Activated naive CD4-positive, alpha-beta T cell treated with anti-CD3 and anti-CD28 coated beads, Interleukin-2, amount 50 U/mL, for 16 hours (primary cell): ENCODE measurements around the gene MRPL10.

ENCODE experiments used
- DNase-seq: peaks from one replicate; pipeline ENCODE4 v3.0.0-alpha.2; 2020

The MRPL10 gene

DNA sequence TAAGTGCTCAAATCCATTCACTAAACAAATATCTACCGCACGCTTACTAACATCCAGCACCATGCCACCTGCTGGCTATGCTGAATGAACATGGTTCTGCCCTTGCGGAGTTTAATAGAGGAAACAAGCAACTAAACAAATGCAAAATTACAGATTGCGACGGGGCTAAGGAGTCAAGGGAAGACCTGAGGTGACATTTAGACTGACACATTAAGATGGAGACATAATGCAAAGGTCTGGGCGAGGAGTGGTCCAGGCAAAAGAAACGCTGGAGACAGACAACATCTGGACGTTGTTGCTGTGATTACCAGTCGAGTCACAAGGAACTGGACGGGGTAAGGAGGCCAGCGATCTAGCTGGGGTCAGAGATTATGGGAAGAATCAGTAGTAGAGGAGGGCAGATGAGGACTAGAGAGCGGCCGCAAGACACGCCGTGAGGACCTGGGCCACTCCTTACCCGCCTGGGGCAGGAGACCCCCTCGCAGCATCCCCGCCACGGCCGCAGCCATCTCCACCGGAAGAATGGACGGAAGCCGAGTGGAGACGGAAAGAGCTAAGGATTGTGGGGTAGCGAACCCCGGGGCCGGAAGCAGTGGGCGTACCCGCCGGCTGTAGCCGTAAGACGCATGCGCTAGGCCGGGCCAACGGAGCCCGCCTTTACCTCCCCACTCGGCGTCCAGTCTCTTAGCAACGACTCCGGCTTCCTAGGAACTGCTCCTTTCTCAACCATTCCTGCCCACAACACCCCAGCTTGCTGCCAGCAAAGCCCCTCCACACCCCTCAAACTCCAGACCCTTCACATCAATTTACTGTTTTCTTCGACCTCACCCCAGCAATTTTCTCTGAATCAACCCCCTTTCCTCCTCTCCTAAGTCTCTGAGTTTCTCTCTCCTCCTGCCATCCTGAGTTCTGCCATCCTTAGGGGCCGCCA is at the start of gene MRPL10, which contains the start of gene LRRC46:
Gene MRPL10 (minus strand): TSS at position 539 of the 931 bp plus-strand sequence. CDS start 30 bp downstream, at position 509.
Gene LRRC46 (plus strand): TSS at position 668 of the 931 bp plus-strand sequence. CDS start 320 bp downstream, outside the sequence.
- peak; percentile 93 for DNase-seq

GRCh38 chr17:47879776-47880454 is 48.6 kb upstream of the MRPL10 start:
- no peak for DNase-seq

- no peak for DNase-seq
Measured at GRCh38 chr17:47879028-47879585, 47.8 kb upstream of the MRPL10 start.

DNA sequence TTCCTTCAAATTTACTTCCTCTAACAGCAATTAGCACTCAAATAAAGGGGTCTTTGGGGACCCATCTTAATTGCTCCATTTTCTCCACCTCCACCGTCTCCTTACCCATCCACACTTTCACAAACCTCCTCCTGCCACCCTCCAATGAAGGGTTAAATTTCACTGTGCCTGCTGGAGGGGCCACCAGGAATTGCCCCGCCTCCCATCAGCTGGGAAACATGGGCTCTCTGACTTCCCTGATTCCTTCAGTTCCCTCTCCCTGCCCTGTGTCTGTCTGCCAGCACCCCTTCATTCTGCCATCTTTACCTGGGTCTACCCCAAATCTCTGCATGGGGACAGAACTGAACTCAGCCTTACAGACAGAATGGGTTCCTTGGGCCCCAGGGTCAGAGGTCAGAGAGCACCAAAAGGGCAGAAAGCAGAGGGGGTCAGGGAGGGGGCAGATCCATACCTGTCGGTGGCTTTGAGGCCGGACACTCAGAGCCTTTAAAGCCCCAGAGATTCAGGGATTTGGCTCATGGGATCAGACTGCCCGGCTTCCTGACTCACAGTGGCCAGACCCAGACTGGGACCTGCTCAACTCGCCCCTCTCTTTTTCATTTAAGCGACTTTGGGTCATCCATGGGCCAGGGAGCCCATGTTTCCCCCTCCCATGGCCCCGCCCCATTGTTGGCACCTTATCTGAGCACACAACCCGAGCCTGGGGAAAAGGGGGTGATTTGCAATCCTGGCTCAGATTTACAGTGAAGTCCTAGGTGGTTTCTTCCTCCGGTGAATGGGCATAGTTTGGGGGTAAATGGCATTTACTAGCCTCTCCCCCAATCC is 47.1 kb upstream of the MRPL10 start:
- no peak for DNase-seq

- DNase-seq: no peak
Measured at GRCh38 chr17:47877368-47878034, 46.2 kb upstream of the MRPL10 start.

DNA sequence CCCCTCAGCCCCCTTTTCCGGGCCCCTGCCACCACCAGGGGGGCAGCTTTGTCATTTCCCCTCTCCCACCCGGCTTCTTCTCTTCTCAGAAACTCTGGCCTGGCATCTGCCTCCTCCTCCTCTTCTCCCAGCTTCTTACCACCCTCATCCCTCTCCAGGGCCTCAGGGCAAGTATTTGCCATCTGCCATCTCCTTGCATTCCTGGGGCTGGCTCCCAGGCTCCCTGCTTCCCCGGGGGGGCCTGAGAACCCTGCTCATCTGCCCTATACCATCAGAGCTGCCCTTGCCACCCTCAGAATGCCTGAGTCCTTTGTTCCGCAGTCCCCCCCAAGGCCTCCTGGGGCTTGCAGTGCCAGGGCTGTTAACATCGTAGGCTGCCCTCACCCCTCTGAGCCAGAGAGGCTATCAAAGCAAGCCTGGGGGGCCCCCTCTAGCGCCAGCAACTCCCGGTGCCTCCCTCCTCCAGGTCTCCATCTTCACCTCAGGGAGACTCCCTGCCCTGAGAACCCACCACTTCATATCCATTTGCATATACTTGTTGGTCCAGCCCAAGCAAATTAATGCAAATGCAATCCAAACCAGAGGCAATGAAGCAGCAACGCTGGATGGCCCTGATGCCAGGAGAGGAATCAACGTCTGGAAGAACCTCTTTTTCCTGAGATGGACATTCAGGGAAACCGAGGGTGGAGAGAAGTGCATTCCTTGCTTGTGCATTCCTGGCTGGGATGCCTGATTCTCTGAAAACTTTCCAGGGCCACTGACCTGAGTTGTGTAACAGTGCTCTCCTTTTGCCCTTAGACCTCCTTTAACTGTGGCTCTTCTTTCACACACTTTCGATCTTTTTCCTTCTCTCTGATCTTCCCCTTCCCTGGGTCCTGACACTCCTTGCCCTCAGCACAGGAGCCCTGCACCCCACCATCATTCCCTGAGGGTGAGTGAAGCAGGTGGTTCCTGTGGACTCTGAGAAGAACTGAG is 44.0 kb upstream of the MRPL10 start:
- no peak for DNase-seq

DNA sequence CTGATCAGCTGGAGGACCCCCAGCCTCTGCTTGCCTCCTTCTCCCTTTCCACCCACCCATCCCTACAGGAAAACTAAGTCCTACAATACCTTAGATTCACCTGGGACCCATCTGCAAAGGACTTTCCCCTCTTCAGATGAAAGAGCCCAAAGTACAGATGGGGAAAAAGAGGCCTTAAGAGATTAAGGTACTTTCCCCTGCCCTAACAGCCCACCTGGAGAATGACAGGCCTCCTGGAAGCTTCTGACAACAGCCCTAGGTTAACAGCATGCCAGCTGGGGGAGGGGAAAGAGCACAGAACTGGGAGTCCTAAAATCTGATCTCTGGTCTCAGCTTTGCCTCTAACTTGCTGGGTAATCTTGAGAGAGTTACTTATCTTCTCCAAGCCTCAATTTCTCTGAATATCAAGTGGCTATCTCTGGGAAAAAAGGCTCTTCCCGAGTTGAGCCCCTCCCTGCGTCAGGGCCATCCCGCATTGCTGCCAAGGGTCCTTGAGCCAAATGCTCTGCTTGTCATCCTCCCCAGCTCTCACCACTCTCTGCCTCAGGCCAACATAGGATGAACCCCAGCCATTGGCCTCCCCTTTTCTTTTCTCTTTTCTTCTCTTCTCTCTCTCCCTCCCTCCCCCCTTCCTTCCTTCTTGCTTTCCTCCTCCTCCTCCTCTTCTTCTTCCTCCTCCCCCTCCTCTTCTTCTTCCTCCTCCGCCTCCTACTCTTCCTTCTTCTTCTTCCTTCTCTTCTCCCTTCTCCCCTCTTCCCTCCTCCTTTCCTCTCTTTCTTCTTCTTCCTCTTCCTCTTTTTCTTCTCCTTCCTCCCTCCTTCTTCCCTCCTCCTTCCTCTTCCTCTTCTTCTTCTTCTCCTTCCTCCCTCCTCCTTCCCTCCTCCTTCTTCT is 42.1 kb upstream of the MRPL10 start:
- DNase-seq: no peak

DNA sequence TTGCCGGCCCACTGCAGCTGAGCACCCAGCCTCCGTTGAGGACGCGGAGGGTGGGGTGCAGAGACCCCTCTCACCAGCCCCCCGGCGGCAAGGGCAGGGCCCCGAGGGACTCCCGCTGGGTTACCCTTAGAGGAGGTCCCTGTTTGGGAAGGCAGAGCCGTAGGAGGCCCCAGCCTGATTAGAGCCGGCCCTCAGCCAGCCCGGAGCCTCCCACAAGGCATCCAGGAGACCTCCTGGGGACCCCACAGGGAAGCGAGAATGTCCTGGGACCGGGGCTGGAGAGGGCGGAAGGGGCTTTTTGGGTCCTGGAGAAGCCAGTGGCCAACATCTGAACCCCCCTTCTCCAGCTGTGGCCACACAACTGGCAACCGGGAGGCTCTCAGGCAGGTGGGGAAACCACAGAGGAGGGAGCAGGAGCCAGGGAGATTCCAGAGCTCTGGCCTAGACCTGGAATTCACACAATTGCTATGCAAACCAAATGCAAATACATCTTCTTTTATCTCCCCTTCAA is 41.4 kb upstream of the MRPL10 start:
- DNase-seq: no peak

DNA sequence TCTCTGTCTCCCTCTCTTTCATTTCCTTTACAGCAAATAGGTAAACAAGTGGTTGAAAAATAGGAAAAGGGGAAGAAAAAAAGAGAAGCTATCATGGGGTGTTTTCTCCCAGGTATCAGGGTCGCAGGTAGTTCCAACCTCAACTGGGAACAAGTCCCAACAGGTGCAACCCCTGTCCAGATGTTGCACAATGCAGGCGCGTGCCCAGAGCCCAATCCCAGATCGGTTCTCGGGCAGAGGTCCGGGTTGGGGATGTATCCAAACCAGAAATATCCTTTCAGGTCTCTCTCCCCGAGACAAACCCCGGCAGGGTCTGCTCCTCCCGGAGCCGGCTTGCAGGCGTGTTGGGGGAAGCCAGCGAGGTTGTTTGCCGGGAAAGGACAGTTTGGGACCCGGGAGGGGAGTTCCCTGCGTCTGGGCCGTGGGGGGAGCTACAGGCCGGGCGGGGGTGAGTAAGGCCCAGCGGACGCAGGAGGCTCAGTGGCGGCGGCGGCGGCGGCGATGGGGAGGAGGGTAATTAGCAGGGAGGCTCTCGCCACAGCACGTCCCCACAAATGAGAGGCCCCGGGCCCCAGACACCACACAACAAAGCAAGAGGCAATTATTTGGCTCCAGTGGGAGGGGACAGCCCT is 40.8 kb upstream of the MRPL10 start:
- no peak for DNase-seq

GRCh38 chr17:47871048-47871447 is 39.7 kb upstream of the MRPL10 start:
- DNase-seq: no peak

DNA sequence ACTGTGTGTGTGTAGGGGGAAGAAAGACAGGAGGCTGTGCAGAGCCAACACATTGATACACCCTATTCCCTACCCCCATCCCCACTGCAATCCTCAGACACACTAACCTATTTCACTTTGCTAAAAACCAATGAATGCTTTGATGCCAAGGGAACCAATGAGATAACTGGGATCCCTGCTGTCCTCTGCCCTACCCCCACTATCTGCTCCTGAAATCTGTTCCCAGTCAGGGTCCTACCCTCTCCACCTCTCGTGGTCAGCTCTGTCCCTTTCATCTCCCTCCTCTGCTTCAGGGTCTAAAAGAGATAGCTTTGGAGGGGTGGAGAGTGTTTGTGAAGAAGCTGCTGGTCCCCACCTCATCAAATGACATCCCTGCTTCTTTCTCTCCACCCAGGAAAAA is 38.7 kb upstream of the MRPL10 start:
- DNase-seq: no peak

GRCh38 chr17:47869114-47869513 is 37.8 kb upstream of the MRPL10 start:
- no peak for DNase-seq

DNA sequence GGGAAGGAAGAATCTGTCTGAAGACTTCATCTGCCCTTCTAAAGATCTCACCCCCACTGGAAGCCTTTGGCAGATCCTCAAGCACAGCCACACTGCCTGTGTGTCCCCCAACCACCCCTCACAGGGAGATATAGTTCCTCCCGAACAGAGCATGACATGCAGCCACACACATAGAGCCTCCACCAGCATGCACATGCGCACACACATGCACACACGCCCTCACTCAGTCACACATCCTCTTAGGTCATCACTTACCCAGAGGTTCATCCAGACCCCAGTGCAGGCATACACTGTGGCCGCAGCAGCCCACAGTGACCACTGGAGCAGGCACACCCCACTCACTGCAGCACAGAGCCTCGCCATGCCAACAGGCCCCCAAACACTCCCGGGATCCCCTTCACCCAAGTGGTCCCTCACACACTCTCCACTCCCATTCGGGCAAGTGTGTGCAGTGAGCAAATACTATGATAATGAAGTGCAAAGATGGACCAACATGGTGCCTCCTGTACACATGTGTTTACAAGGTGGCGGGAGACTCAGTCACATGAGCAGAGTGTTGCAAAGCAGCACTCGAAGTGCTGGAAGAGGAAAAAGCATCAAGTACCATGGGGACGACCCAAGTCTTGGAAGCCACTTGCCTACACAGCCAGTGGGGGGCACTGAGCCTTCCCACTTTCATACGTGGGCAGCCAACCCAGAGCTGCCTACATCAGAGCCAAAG is 36.6 kb upstream of the MRPL10 start:
- DNase-seq: no peak

DNA sequence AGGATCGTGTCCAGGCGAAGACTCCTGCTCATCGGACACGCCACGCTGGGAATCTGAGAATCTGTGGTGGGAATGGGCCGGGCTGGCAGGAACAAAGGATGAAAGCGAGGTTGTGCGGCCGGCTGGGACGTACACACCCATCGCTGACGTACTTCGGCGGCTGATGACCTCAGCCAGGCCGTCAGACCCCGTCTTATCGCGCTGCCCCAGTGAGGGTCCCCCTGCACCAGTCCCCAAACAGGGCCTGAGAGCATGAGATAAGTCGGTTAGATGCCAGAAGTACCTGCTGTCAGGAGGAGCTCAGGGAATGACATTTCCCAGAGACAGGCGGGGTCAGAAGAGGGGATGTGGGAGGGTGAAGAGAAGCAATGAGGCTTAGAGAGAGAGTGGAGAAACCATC is 35.6 kb upstream of the MRPL10 start:
- no peak for DNase-seq

DNA sequence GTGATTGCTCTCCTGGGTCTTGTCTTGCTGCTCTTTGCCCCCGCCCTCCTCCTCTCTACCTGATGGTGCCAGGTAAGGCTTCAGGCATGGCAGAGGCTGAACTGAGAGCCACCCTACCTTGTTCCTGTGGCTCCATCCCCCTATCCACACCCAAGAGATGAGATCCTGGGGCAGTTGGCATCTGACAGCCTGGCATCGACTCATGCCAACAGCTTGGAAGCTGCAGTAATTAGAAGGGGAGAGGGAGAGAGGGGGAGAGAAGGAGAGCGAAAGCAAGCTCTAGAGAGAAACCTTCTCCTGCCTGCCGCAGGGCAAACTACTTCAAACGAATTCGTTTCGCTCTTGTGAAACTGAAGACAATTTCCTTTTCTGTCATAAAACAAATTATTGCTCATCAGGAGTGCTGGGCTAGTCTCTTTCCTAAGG is 33.5 kb upstream of the MRPL10 start:
- DNase-seq: peak; percentile 34

DNA sequence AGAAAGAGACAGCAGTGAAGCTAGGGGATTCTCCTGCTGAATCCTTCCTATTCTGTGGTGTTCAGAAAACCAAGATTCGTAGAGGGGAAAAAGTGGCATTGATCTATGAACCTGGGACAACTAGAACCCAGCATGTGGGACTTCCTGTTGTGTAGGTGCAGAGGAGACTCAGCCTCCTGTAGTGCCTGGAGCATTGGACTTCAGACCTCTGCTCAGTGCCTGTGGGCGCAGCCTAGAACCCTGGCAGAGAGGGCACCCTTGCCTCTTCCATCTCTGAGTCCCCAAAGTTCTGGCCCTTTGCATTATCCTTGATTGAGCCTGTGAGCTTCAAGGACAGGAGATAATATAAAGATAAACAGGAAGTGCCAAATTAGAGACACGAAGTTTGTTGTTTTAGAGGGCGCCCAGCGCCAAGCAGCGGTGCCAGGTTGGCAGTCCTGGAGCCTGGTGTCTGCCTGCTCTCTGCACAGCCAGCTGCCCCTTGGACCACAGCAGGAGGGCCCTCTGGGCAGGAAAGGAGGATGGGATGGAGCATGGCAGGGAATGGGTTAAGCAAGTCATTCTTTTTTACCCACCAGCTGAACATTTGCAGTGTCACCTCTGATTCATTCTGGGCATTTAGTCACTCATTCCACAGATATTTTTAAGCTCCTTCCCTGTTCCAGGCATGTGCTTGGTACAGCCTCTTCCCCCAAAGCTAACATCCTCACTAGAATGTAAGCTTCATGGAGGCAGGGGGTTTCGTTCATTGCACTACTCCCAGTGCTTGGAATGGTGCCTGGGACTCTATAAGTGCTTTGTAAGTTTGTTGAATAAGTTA is 31.5 kb upstream of the MRPL10 start:
- DNase-seq: no peak

DNA sequence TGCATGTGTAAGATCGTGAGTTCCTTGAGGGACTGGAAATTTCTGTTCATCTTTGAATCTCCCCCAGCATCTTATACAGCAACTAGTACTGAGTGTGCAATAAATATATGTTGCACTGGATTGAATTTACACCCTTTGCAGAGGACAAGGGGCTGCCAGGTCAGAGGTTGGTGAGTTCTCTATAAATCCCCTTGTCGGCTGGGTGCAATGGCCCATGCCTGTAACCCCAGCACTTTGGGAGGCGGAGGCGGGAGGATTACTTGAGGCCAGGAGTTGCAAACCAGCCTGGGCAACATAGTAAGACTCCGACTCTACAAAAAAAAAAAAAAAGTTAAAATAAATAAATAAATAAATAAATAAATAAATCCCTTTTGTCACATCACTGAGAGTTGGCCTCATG is 29.0 kb upstream of the MRPL10 start:
- no peak for DNase-seq
